HG03095 (cell line): ENCODE results near the gene FCGR1A.
"Not testable (repeated sequence)": the region's sequence is repeated elsewhere in the genome, so short reads cannot be mapped to it uniquely, and the experiment has no call there.

ENCODE experiments used
- ATAC-seq: cut with Tn5 transposase; IDR thresholded peaks from one replicate; pipeline ENCODE4 v1.9.1; 2021; ENCODE audit warnings: moderate library complexity; ENCODE audit not compliant: unreplicated experiment

Gene FCGR1A

DNA sequence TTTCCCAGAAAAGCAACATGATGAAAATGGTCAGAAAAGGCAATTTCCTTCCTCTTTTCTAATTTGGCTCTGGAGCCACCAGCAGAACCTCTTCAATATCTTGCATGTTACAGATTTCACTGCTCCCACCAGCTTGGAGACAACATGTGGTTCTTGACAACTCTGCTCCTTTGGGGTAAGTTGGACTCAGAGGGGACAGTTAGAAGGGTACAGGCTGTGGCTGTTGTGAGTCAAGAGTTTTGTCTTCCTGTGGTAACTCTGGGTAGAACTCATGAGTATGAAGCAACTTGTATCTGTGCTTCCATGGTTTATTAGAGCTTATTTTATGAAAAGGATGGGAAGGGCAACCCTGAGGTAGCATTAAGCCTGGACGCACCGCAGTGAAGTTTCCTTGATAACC is at the start of gene FCGR1A:
FCGR1A (plus strand) TSS at position 95 of the 400 bp plus-strand sequence; CDS start at position 145, 50 bp downstream.
- not testable (repeated sequence) for ATAC-seq

GRCh38 chr1:149732781-149733180 is 49.7 kb upstream of the FCGR1A start:
- not testable (repeated sequence) for ATAC-seq

DNA sequence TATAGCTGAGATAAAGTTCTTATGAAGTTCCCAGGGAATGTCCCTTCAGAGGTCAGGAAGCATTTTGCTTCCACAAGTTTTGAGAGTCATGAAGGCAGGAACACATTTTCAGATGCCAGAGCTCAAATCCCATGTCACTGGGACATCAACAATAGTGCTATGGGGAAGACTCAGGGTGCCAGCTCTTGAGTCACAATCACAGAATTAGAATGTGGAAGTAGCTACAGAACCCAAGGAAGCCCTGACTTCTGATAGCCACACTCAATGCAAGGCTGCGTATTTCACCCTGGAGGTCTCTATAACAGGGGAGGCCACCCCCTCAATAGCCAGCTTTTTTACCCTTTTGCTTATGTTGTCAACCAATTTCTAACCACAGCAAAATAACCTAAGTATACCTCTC is 47.8 kb upstream of the FCGR1A start:
- ATAC-seq = not testable (repeated sequence)

GRCh38 chr1:149740148-149740581 is 42.3 kb upstream of the FCGR1A start:
- ATAC-seq = not testable (repeated sequence)

- ATAC-seq = not testable (repeated sequence)
These were observed 41.8 kb upstream of the FCGR1A start for GRCh38 chr1:149740590-149741230.

DNA sequence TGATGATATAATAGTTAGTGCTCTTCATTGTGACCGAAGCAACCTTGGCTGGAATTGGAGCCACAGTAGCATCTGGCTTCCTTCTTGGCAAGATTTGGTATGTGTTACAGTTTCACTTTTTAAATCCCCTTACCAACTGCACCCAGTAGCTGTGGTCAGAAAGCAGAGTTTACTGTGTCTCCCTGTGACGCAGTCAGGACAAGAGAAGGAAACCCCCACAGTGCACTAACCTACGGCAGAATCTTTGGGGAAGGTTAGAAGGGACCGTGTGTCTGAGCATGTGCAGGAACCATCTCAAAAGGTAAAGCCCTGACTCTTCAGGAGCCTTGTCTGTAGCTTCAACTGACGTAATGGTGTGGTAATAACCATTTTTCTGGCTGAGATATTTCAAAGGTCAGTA is 40.6 kb upstream of the FCGR1A start:
- not testable (repeated sequence) for ATAC-seq

DNA sequence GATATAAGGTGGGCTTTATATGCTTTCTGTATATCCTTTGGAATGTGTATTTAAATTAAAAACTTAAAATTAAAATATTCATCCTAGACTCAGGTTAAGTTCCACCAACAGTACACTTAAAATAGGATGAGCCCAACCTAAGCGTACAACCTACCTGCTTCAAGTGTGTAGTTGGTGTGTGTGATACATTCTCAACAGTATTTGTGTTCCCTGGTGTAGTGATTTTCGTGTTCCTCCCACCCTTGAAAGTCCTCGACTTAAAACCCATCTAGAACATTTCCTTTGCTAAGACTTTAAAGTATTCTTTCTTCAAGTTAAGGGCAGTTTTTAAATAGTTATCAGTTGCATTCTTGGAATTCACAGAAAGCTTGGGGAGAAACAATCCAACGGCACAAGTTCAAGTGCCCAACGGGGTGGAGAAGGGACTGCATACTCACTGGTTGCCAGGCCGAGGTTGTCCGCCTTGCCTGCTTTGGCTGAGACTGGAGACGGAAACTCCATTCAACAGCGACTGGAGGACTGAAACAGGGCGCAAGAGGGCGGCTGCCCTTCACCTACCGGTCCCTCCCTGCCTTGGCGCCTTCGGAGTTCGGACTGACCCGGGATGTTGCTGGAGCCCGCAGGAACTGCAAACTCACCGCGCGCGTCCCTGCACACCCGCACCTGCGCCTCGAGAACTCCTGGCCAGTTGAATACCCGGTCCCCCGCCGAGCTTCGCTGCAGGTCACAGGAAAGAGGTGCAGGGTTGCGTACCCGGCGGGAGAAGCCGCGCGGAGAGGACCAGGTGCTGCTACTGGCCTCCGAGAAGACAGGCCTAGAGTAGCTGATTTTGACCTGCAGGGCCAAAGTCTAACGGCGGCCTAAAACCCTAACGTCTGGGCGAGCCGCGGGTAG is 35.8 kb upstream of the FCGR1A start:
- not testable (repeated sequence) for ATAC-seq

DNA sequence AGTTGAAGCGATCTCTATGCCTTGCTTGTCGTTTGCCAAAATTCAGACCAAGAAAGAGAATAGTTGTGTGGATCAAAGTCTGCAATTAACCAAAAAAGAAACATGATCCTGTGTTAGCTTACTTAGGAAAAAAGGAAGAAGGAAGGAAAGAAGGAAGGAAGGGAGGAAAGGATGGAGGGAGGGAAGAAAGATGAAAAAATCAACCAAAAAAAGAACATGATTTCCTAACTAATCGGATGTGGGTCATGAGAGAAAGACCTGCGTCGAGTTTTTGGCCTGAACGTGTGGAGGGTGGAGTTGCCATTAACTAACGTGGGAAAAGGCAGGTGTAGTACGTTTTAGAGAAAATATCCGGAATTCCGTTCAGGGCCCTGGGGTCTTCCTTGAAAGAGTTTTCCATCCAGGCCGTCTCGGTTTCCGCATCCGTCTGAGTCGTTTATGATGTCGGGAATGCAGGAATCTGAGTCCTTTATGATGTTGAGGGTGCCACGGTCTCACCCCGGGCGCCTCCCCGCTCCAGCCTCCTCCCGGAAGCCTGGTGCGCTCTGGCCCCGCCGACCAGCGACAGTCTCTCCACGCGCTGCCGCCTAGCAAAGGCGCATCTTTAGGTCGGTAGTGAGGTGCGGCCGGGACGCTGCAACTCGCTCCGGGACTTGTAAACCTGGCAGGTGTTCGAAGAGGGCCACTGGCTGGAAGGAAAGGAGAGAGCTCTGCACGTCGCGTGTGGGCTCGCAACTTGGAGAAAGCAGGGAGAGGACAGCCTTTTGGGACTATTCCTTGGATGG is 34.9 kb upstream of the FCGR1A start:
- not testable (repeated sequence) for ATAC-seq

DNA sequence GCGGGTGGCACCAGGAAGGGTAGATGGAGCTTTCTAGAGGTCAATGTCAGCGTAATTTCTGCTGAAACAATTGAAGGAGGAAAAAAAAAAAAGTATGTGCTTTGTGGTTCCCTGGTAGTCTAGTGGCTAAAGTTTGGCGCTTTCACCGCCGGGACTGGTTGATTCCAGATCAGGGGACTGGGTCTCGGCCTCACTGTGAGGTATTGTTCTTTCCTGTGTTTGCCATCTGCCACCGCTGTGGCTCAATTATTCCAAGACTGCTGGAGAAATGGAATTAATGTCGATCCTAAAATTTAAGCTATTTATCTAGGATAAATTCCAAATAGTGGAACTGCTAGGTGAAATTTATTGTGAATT is 34.4 kb upstream of the FCGR1A start:
- ATAC-seq = not testable (repeated sequence)

DNA sequence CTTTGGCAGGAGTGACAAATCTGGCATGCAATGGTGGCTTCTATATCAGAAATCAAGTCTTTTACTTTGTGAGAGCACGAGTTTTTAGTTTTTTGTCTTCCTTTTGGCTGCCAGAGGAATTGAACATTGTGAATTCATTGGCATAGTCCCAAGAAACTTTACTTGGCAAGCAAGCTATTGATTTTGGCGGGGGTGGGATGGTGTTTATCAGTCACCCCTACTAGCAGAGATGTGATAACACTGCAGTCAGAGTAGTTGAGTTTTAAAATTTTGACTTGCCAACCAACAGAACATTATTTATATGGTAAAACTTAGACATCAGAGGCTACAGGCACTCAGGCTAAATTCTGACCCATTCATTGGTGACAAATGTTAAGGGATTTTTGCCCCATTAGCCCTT is 31.9 kb upstream of the FCGR1A start:
- ATAC-seq = not testable (repeated sequence)

GRCh38 chr1:149752186-149752585 is 30.3 kb upstream of the FCGR1A start:
- ATAC-seq = not testable (repeated sequence)

DNA sequence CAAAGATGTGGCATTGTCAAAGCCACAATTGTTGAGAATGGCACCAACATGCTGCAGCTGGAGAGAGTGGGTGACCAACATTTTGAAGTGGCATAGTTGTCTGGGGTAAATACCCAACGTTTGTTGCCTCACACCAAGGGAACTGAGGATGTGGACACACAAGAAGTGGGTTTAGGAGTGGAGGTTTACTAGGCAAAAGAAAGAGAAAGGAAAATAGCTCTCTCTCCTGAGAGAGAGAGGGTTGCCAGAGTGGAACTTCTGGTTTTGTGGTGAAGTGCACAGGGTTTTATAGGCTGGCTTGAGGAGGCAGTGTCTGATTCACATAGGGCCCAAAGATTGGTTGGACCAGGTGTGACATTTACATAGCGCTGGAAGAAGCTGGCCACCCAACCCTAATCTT is 29.0 kb upstream of the FCGR1A start:
- ATAC-seq = not testable (repeated sequence)

DNA sequence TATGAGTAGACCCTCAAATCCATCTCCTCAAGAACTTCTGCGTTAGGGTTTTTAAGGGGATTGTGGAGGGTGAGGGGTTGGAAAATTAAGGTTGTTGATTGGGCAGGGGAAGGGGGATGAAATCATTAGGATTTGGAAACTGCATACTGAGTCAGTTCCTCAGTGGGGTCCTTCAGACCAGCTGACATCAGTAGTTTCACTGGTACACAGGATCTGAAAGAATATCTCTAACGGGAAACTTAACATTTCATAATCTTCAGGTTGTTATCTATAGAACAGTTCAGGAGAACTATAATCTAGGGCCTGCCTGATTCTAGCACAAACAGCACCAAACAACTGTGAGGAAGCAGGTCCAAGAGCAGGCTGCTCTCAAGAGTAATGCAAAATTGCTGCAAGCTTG is 27.2 kb upstream of the FCGR1A start:
- not testable (repeated sequence) for ATAC-seq

DNA sequence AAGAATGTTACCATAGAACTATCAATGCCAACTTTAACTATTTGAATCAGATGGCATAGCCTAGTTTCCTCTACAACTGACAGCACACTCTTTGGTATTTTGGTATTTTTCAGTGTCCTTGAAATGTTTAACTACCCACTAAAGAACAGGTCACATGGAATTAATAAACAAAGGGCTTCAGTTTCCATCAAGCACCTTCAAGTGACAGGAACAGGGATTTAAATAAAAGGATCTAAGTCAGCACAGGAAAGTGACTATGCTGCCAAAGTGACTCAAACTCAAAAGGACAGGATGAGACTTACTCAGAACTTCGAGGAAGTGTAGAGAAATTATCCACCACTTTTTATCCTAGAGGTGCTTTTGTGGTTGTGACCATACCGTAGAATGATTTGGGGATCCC is 20.2 kb upstream of the FCGR1A start:
- ATAC-seq = not testable (repeated sequence)

GRCh38 chr1:149764087-149764800 is 18.2 kb upstream of the FCGR1A start:
- ATAC-seq = not testable (repeated sequence)

DNA sequence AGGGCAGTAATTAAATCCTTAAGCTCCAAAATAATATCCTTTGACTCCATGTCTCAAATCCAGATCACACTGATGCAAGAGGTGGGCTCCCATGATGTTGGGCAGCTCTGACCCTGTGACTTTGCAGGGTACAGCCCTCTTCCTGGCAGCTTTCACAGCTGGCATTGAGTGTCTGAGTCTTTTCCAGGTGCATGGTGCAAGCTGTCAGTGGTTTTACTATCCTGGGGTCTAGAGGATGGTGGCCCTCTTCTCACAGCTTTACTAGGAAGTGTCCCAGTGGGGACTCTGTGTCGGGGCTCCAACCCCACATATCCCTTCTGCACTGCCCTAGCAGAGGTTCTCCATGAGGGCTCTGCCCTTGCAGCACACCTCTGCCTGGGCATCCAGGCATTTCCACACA is 16.3 kb upstream of the FCGR1A start:
- not testable (repeated sequence) for ATAC-seq

DNA sequence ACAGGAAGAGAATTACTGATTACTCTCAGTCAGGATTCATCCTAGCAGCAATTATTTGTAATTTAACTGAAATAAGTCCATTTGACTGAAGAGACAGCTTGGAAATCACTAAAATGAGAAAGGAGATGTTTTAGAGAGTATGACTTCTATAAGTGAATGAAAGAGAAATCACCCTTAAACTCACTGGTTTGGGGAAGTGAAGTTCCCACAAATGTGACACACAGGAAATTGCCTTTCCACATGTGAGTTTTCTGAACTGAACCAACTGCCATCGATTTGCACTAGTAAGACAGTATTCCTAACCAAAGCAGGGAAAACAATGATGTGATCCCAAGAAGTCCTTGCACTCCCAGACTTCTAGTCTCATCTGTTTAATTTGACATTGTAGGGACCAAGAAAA is 13.3 kb upstream of the FCGR1A start:
- not testable (repeated sequence) for ATAC-seq

- ATAC-seq = not testable (repeated sequence)
These were observed 11.8 kb upstream of the FCGR1A start for GRCh38 chr1:149770661-149771060.

GRCh38 chr1:149771653-149772425 is 10.7 kb upstream of the FCGR1A start:
- peak; percentile 92 for ATAC-seq
